ENCODE results near the gene CELF4. TPM values are rescaled to one million over a fixed set of nuclear protein-coding genes. Genes with fewer than 3 reads are reported as not detected.

The CELF4 gene
- total RNA-seq, 4 donors from 2014 or later = not detected

DNA sequence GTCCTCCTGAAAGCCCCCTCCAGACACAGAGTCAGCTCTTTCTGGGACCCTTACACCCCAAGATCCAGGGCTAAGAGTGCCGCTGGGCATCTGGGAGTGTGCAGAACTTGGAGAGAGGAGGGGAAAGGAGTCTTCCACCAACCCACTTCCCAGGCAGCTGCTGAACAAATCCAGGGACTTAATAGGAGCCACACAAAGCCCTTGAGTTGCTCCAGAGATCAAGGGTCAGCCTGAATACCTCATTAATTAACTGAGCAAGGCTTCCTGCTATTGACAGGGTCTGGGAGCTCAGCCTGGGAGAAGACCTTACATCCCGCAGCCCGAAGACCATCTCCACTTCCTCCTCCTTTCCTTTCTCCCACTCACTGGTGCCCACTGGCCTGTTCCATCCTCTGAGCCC is 108.3 kb downstream of the CELF4 start:
- WGBS, 2 donors = 45 to 59% methylated on average over 3 of the region's 3 CpGs
- H3K9me3 ChIP-seq = no peaks in the 10 kb centered on the region
- TF ChIP-seq EP300 (IDR thresholded peaks at IDR 0.05) (no peak), POLR2A (IDR thresholded peaks at IDR 0.05) (no peak)
- TF ChIP-seq, protein P1, sequence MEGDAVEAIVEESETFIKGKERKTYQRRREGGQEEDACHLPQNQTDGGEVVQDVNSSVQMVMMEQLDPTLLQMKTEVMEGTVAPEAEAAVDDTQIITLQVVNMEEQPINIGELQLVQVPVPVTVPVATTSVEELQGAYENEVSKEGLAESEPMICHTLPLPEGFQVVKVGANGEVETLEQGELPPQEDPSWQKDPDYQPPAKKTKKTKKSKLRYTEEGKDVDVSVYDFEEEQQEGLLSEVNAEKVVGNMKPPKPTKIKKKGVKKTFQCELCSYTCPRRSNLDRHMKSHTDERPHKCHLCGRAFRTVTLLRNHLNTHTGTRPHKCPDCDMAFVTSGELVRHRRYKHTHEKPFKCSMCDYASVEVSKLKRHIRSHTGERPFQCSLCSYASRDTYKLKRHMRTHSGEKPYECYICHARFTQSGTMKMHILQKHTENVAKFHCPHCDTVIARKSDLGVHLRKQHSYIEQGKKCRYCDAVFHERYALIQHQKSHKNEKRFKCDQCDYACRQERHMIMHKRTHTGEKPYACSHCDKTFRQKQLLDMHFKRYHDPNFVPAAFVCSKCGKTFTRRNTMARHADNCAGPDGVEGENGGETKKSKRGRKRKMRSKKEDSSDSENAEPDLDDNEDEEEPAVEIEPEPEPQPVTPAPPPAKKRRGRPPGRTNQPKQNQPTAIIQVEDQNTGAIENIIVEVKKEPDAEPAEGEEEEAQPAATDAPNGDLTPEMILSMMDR (IDR thresholded peaks at IDR 0.05) = no peak

DNA sequence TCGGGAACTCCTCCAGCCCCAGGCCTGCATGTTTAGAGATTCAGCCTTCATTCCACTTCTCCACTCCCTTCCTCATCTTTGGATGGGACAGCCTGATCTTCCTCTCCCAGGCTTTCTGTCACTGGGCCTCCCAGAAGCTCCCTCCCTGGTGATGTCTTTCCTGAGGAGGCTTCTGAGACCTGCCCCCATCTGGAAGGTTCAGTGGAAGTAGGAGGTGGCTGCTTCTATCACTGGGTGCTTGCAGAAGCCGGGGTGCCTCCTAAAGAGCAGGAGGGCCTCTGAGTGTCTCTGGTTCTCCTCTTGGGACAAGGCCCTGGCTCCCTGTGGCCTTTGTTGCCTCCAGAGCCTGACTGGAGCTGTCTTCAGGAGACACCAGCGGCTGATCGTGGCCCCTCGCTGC is 108.7 kb downstream of the CELF4 start:
- no peaks in the 10 kb centered on the region for H3K4me1 ChIP-seq
- H3K36me3 ChIP-seq = no peaks in the 10 kb centered on the region
- H3K27me3 ChIP-seq = no peaks in the 10 kb centered on the region
- H3K27ac ChIP-seq = no peak overlapping the region
- 90 to 93% methylated on average over 5 of the region's 5 CpGs for WGBS, 2 donors
- TF ChIP-seq EP300 (IDR thresholded peaks at IDR 0.05) = no peak
- TF ChIP-seq, protein P1 (IDR thresholded peaks at IDR 0.05) = no peak
- H3K4me3 ChIP-seq = no peak overlapping the region
- no peaks in the 10 kb centered on the region for H3K9me3 ChIP-seq
- DNase-seq (ENCODE audit: low spot score in 2 of 2) = no peak

More for the DNA sequence above, 108.3 kb downstream of the CELF4 start:
- H3K36me3 ChIP-seq = no peaks in the 10 kb centered on the region
- no peaks in the 10 kb centered on the region for H3K4me1 ChIP-seq
- no peak overlapping the region for H3K4me3 ChIP-seq
- H3K27ac ChIP-seq = no peak overlapping the region
- no peak for DNase-seq (ENCODE audit: low spot score in 2 of 2)
- H3K27me3 ChIP-seq = no peaks in the 10 kb centered on the region

DNA sequence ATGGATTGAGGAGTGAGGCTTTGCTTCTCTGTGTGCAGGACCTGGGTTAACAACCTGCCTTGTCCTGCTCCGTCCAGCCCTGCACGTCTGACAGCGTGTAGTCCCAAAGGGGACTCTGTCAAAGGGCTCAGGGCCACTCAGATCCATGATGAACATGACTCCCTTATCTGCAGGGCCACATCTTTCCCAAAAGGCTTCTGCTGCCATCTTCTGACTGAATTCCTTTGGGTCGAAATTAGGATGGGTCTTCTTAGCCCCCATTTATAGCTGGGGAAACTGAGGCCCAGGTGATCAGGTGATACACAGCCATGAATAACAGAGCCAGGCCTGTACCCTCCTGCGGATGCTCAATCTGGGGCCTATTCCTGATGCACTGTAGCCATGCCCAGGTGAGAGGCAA is 109.2 kb downstream of the CELF4 start:
- WGBS, 2 donors = 77 to 90% methylated on average over 5 of the region's 5 CpGs
- Histone ChIP-seq H3K4me3 (no peak overlapping the region), H3K9me3 (no peaks in the 10 kb centered on the region), H3K4me1 (no peaks in the 10 kb centered on the region), H3K36me3 (no peaks in the 10 kb centered on the region), H3K27me3 (no peaks in the 10 kb centered on the region), H3K27ac (no peak overlapping the region)
- no peak for DNase-seq (ENCODE audit: low spot score in 2 of 2)
- TF ChIP-seq, protein P1 (IDR thresholded peaks at IDR 0.05) = no peak
- TF ChIP-seq POLR2A (IDR thresholded peaks at IDR 0.05) (no peak), EP300 (IDR thresholded peaks at IDR 0.05) (no peak)

DNA sequence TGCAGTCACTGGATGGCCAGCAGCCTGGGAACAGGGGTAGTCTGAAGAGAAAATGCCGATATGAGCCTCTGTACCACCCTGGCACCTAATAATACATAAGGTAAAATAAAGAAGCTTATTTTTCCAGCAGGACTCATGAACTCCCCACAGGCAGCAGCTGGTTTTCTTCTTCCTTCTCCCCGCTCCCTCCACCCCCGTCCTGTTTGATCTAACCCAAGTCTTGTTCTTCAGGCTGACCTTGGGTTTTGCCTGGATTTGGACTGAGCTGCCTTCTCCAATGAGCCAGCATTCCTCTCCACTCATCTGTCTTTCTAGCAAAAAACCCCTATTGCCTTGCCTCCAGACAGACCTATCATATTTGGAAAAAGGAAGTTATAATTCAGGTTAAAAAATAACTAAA is 111.8 kb downstream of the CELF4 start:
- H3K36me3 ChIP-seq = no peaks in the 10 kb centered on the region
- DNase-seq (ENCODE audit: low spot score in 2 of 2) = no peak
- no peaks in the 10 kb centered on the region for H3K4me1 ChIP-seq
- H3K9me3 ChIP-seq = no peaks in the 10 kb centered on the region
- H3K27me3 ChIP-seq = no peaks in the 10 kb centered on the region
- TF ChIP-seq EP300 (IDR thresholded peaks at IDR 0.05) (no peak), POLR2A (IDR thresholded peaks at IDR 0.05) (no peak)
- TF ChIP-seq, protein P1 (IDR thresholded peaks at IDR 0.05) = no peak
- 55 to 67% methylated on average over 3 of the region's 3 CpGs for WGBS, 2 donors
- H3K4me3 ChIP-seq = no peak overlapping the region
- no peak overlapping the region for H3K27ac ChIP-seq

DNA sequence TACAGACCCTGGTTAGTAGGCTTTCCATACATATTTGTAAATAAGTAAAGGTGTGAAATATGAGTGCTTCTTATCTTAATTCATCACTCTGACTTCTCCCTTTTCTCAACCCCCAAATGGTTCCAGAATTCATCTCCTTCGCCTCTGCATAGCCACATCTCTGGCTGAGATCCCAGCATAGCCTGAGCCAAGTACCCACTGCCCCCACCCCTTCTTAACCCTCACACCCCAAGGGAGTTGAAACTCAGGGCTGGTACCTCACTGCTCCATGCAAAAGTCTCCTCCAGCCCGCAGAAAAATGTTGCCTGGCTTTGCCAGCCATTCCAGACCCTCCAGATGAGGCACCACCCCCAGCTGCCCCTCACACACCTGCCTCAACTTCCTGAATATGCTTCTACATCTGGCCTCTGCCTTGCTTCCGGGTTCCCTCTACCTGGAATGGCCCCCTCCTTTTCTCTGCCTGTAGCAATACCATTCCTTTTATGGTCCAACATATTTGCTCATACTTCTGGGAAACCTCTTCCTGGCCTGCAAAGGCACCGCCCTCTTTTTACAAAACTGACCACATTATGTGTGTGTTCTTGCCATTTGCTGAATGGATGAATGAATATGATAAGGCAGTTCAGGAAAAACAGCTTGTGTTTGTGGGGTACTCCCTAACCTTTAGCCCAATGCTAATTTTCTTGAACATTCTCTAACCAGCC is 112.8 kb downstream of the CELF4 start:
- no peak for DNase-seq (ENCODE audit: low spot score in 2 of 2)
- Histone ChIP-seq H3K27ac (no peak overlapping the region), H3K4me3 (no peak overlapping the region), H3K9me3 (no peaks in the 10 kb centered on the region), H3K27me3 (no peaks in the 10 kb centered on the region), H3K36me3 (no peaks in the 10 kb centered on the region), H3K4me1 (no peaks in the 10 kb centered on the region)
- TF ChIP-seq, protein P1 (IDR thresholded peaks at IDR 0.05) = no peak
- no peak for TF ChIP-seq EP300 (IDR thresholded peaks at IDR 0.05)
- TF ChIP-seq POLR2A (IDR thresholded peaks at IDR 0.05) = no peak
- WGBS, 2 donors = 48 to 54% methylated on average over 4 of the region's 4 CpGs
